H1 (cell line): Measurements from ENCODE around the gene MXRA8. TPM values are rescaled to one million over a fixed set of nuclear protein-coding genes. Genes with fewer than 3 reads are reported as not detected.
A peak's percentile ranks its signal among the peaks of the same experiment; 100 is the strongest.

Experiments
- CTCF ChIA-PET: fragments of 300-600 bp; sonication (Branson Sonifier 250); formaldehyde crosslinking; loops from one replicate; lab custom pipeline; 2021; ENCODE audit not compliant: partially characterized antibody; lab: Charles Lee
- POLR2A ChIA-PET: fragments of 300-600 bp; sonication (Branson Sonifier 250); formaldehyde crosslinking; loops from one replicate; lab custom pipeline; 2021; ENCODE audit warnings: inconsistent platforms; ENCODE audit not compliant: partially characterized antibody; lab: Charles Lee
- DNase-seq, 2 experiments: peaks; one replicate each; pipeline versions ENCODE4 v3.0.0 to v3.0.0-alpha.2; 2010 to 2022; ENCODE audit warnings: low spot score in 2 of 2, low read depth in 1 of 2, mixed read lengths in 1 of 2
- FAIRE-seq: peaks from 2 replicates; lab custom pipeline; 2011; peaks lifted over from hg19 to GRCh38; lab: Jason Lieb, UNC
- H2AFZ ChIP-seq: 2 replicates; pipeline ENCODE4 v1.8.1; 2012; ENCODE audit warnings: low read length, inconsistent platforms
- H2AK5ac ChIP-seq: 2 replicates; pipeline ENCODE4 v1.6.1; 2013; ENCODE audit warnings: low read depth, low read length
- H2BK120ac ChIP-seq: replicated peaks from 2 replicates; pipeline ENCODE3; 2013; ENCODE audit warnings: low read depth, low read length, inconsistent platforms
- H2BK12ac ChIP-seq: 2 replicates; pipeline ENCODE4 v1.6.1; 2013; ENCODE audit warnings: low read depth, low read length
- H2BK15ac ChIP-seq: 2 replicates; pipeline ENCODE4 v1.6.1; 2013; ENCODE audit warnings: low read length
- H2BK20ac ChIP-seq: 2 replicates; pipeline ENCODE4 v1.6.1; 2013; ENCODE audit warnings: low read length
- H2BK5ac ChIP-seq: 2 replicates; pipeline ENCODE4 v1.6.1; 2013; ENCODE audit warnings: low read depth, low read length
- H3K14ac ChIP-seq: 2 replicates; pipeline ENCODE4 v1.6.1; 2013; ENCODE audit warnings: inconsistent platforms; ENCODE audit not compliant: insufficient read length
- H3K18ac ChIP-seq: 2 replicates; pipeline ENCODE4 v1.6.1; 2013; ENCODE audit warnings: low read length; ENCODE audit errors: extremely low read depth
- H3K23ac ChIP-seq: 2 replicates; pipeline ENCODE4 v1.6.1; 2013; ENCODE audit warnings: inconsistent platforms; ENCODE audit not compliant: insufficient read length
- H3K23me2 ChIP-seq: 2 replicates; pipeline ENCODE4 v1.6.1; 2013; ENCODE audit warnings: low read depth, low read length
- H3K27ac ChIP-seq: 2 replicates; pipeline ENCODE4 v1.6.1; 2011; ENCODE audit warnings: low read depth, low read length, inconsistent platforms
- H3K27me3 ChIP-seq, 4 experiments: replicated peaks in 1 of 4; 1 replicate in 1 of 4; 2 replicates in 3 of 4; pipeline versions ENCODE4 v1.6.1 to v1.8.1; 2011 to 2013; ENCODE audit warnings: low read length in 3 of 4, mild to moderate bottlenecking in 3 of 4, inconsistent platforms in 2 of 4, mixed read lengths in 2 of 4, moderate library complexity in 1 of 4; ENCODE audit not compliant: control insufficient read depth in 3 of 4, insufficient read depth in 3 of 4; ENCODE audit errors: extremely low read depth in 1 of 4
- H3K36me3 ChIP-seq, 4 experiments: 2 replicates each; pipeline versions ENCODE4 v1.6.1 to v1.8.1; 2011 to 2013; ENCODE audit warnings: mild to moderate bottlenecking in 4 of 4, low read length in 3 of 4, moderate library complexity in 2 of 4, control low read depth in 1 of 4, inconsistent platforms in 1 of 4; ENCODE audit not compliant: insufficient read depth in 4 of 4, control insufficient read depth in 2 of 4
- H3K4ac ChIP-seq: replicated peaks from 2 replicates; pipeline ENCODE3; 2013; ENCODE audit warnings: low read length, low read depth, mixed read lengths, inconsistent platforms; ENCODE audit not compliant: insufficient read length
- H3K4me1 ChIP-seq, 4 experiments: replicated peaks in 1 of 4; 1 replicate in 1 of 4; 2 replicates in 3 of 4; pipeline versions ENCODE4 v1.6.1 to v1.8.1; 2011 to 2013; ENCODE audit warnings: low read length in 3 of 4, inconsistent platforms in 2 of 4, mixed read lengths in 1 of 4; ENCODE audit not compliant: insufficient read depth in 4 of 4, control insufficient read depth in 3 of 4
- H3K4me2 ChIP-seq, 2 experiments: 2 replicates each; pipeline versions ENCODE4 v1.6.1 to v1.8.1; 2011 to 2013; ENCODE audit warnings: low read depth in 2 of 2, low read length in 2 of 2, control low read depth in 1 of 2, inconsistent platforms in 1 of 2, mild to moderate bottlenecking in 1 of 2; ENCODE audit not compliant: insufficient read depth in 1 of 2
- H3K4me3 ChIP-seq, 4 experiments: fragments of 200-600, 300-600 bp in 1 of 4; sonication (generic), shearing (Covaris generic), sonication (Bioruptor Twin) in 1 of 4; 2 replicates each; pipeline versions ENCODE4 v1.5.1 to v1.8.1; 2011 to 2016; ENCODE audit warnings: low read length in 4 of 4, low read depth in 3 of 4, control low read depth in 2 of 4, inconsistent platforms in 2 of 4, mild to moderate bottlenecking in 2 of 4, mixed read lengths in 1 of 4, moderate library complexity in 1 of 4; ENCODE audit not compliant: insufficient read depth in 2 of 4; ENCODE audit errors: extremely low read depth in 1 of 4
- H3K56ac ChIP-seq: replicated peaks from 2 replicates; pipeline ENCODE3; 2013; ENCODE audit warnings: low read depth, mild to moderate bottlenecking, mixed read lengths, low read length, inconsistent platforms; ENCODE audit not compliant: insufficient read length
- H3K79me1 ChIP-seq: 2 replicates; pipeline ENCODE4 v1.6.1; 2013; ENCODE audit warnings: low read depth, low read length, control low read depth
- H3K79me2 ChIP-seq, 2 experiments: 2 replicates each; pipeline versions ENCODE4 v1.6.1 to v1.8.1; 2012 to 2013; ENCODE audit warnings: low read length in 2 of 2, mild to moderate bottlenecking in 2 of 2, inconsistent platforms in 1 of 2; ENCODE audit not compliant: insufficient read depth in 2 of 2, control insufficient read depth in 1 of 2
- H3K9ac ChIP-seq, 4 experiments: replicated peaks in 1 of 4; 1 replicate in 1 of 4; 2 replicates in 3 of 4; pipeline versions ENCODE4 v1.6.1 to v1.8.1; 2011 to 2013; ENCODE audit warnings: low read depth in 3 of 4, low read length in 3 of 4, control low read depth in 2 of 4, mild to moderate bottlenecking in 2 of 4, moderate library complexity in 2 of 4, inconsistent platforms in 1 of 4; ENCODE audit errors: extremely low read depth in 1 of 4
- H3K9me3 ChIP-seq, 2 experiments: 2 replicates each; pipeline versions ENCODE4 v1.6.1 to v1.8.1; 2012 to 2013; ENCODE audit warnings: mild to moderate bottlenecking in 2 of 2, moderate library complexity in 2 of 2, control low read depth in 1 of 2, inconsistent platforms in 1 of 2, low read depth in 1 of 2, low read length in 1 of 2, mixed read lengths in 1 of 2; ENCODE audit not compliant: insufficient read depth in 2 of 2
- H4K20me1 ChIP-seq, 2 experiments: replicated peaks in 1 of 2; 2 replicates each; pipeline versions ENCODE3 to v1.8.1; 2011 to 2013; ENCODE audit warnings: inconsistent platforms in 2 of 2, low read length in 2 of 2, mild to moderate bottlenecking in 1 of 2; ENCODE audit not compliant: insufficient read depth in 2 of 2, control insufficient read depth in 1 of 2
- H4K5ac ChIP-seq: 2 replicates; pipeline ENCODE4 v1.6.1; 2013; ENCODE audit warnings: low read length, low read depth, mixed read lengths, inconsistent platforms; ENCODE audit not compliant: insufficient read length
- H4K8ac ChIP-seq: 2 replicates; pipeline ENCODE4 v1.8.0; 2013; ENCODE audit warnings: mild to moderate bottlenecking, moderate library complexity, low read length, inconsistent platforms; ENCODE audit not compliant: insufficient read depth; ENCODE audit errors: extremely low read depth
- H4K91ac ChIP-seq: replicated peaks from 2 replicates; pipeline ENCODE3; 2013; ENCODE audit warnings: low read length, mixed read lengths, inconsistent platforms; ENCODE audit not compliant: insufficient read length
- BRCA1 ChIP-seq: IDR thresholded peaks from 2 replicates; pipeline ENCODE4 v1.6.1; 2012; ENCODE audit warnings: low read depth, low read length, improper control_type of control experiment
- CBX5 ChIP-seq: fragments of 300-800, 300-1000 bp; sonication (generic); IDR thresholded peaks from 2 replicates; pipeline ENCODE4 v1.7.1; 2016; ENCODE audit warnings: antibody characterized with exemption, low read length, low read depth
- JUN ChIP-seq: IDR thresholded peaks from 2 replicates; pipeline ENCODE4 v1.6.1; 2011; ENCODE audit warnings: low read depth, mild to moderate bottlenecking, improper control_type of control experiment, low read length
- JUND ChIP-seq: IDR thresholded peaks from 2 replicates; pipeline ENCODE4 v1.6.1; 2011; ENCODE audit warnings: mild to moderate bottlenecking, improper control_type of control experiment, low read length
- KDM1A ChIP-seq: fragments of 200-600, 300-600 bp; sonication (generic); IDR thresholded peaks from 2 replicates; pipeline ENCODE4 v1.7.1; 2016; ENCODE audit warnings: mild to moderate bottlenecking, low read length, borderline replicate concordance
- KDM5A ChIP-seq: fragments of 200-600 bp; IDR thresholded peaks from 2 replicates; pipeline ENCODE4 v1.7.1; 2012; ENCODE audit warnings: mild to moderate bottlenecking, low read length, inconsistent platforms, mixed read lengths
- MAFK ChIP-seq: IDR thresholded peaks from 2 replicates; pipeline ENCODE4 v1.6.1; 2012; ENCODE audit warnings: low read depth, mild to moderate bottlenecking, improper control_type of control experiment, low read length
- NRF1 ChIP-seq: IDR thresholded peaks from 2 replicates; pipeline ENCODE4 v1.6.1; 2011; ENCODE audit warnings: mild to moderate bottlenecking, low read depth, low read length, improper control_type of control experiment
- RBBP5 ChIP-seq: IDR thresholded peaks from 2 replicates; pipeline ENCODE4 v1.7.1; 2012; ENCODE audit warnings: low read depth, mild to moderate bottlenecking, inconsistent platforms, low read length, moderate library complexity, borderline replicate concordance
- RXRA ChIP-seq: IDR thresholded peaks from 2 replicates; pipeline ENCODE4 v1.6.1; 2011; ENCODE audit warnings: low read depth, mild to moderate bottlenecking, low read length, moderate library complexity; ENCODE audit not compliant: insufficient read depth
- SIX5 ChIP-seq: IDR thresholded peaks from 2 replicates; pipeline ENCODE4 v1.6.1; 2011; ENCODE audit warnings: mild to moderate bottlenecking, low read depth, low read length
- WGBS, 2 experiments: shearing (Covaris generic) in 1 of 2; methylation state at CpG; one replicate each; pipeline versions ENCODE4 v1.1.6 to v1.1.7; 2013 to 2015; ENCODE audit warnings: low lambda C conversion rate in 2 of 2, mixed read lengths in 2 of 2, inconsistent platforms in 1 of 2, low coverage in 1 of 2, missing lambda C conversion rate in 1 of 2; ENCODE audit not compliant: insufficient replicate concordance in 2 of 2, insufficient coverage in 1 of 2, insufficient read length in 1 of 2; ENCODE audit errors: extremely low coverage in 1 of 2, missing lambda C conversion rate in 1 of 2; 5-methylcytosine and 5-hydroxymethylcytosine counted together
- polyA plus RNA-seq, 7 experiments: library from polyadenylated mRNA; depleted of rRNA in 3 of 7; stranded (reverse) in 5 of 7; unstranded in 2 of 7; fragments of >200 nt in 5 of 7; fragments of 200-250 nt in 2 of 7; gene quantifications; 1 replicate in 5 of 7; 2 replicates in 1 of 7; 4 replicates in 1 of 7; pipeline versions ENCODE4 v1.2.1 to v1.2.3, GENCODE V29; 2011 to 2013; ENCODE audit warnings: missing spikeins in 2 of 7, mixed read lengths in 2 of 7
- total RNA-seq: library from RNA; stranded (reverse); fragmentation: NEBNext Ultra II Directional; extraction: Animal tissue kit (Norgen Biotek cat#: 25700); gene quantifications from 2 replicates; pipeline ENCODE4 v1.2.1, GENCODE V29; 2021
- TF ChIP-seq, protein P1 (sequence below): IDR thresholded peaks from 2 replicates; pipeline ENCODE4 v1.6.1; 2012; ENCODE audit warnings: low read length, inconsistent platforms

MXRA8 gene
- total and polyA plus RNA-seq, 2 of the 8 experiments (the other 6 are each of a cell fraction or from before 2014, with no cell fraction given): 10.5 to 17.2 TPM

DNA sequence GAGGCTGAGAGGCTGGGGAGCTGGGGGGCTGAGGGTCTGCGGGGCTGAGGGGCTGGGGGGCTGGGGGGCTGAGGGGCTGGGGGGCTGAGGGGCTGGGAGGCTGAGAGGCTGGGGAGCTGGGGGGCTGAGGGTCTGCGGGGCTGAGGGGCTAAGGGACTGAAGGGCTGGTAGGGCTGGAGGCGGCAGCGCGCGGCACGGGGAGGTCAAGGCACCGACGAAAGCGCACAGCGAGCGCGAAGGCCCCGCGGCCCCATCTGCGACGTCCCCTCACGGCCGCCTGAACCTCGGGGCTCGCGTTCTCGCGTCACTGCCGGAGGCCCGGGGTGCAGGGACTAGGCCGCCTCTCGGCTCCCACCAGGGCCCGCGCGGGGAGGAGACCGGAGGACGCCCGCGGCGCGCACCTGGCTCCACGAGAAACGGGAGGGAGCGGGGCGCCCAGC lies 34.3 kb downstream of the MXRA8 start:
- no CpG with 5 or more reads among the region's 41 CpGs for WGBS, 2 experiments
- Histone ChIP-seq H3K36me3 (peaks cover 0 to 11% (median 5%) of the 10 kb centered on the region in 4 experiments; a peak in 6 of 8 replicates), H3K9ac (peak overlapping the region in 3 of 4 experiments; percentile 71 to 93 (median 83); a peak in 5 of 7 replicates), H3K4ac (peak overlapping the region; percentile 69), H3K27me3 (no peaks in the 10 kb centered on the region), H3K23ac (no peak overlapping the region), H3K18ac (no peak overlapping the region), H3K79me1 (peaks cover 34% of the 10 kb centered on the region), H3K23me2 (peaks cover 7% of the 10 kb centered on the region; the same call in 1 of the 2 replicates), H3K4me3 (peak overlapping the region; percentile 60 to 100 (median 82)), H3K4me1 (peaks cover 0 to 13% (median 3%) of the 10 kb centered on the region in 4 experiments; a peak in 5 of 7 replicates), H4K91ac (peak overlapping the region; percentile 85), H4K5ac (peak overlapping the region; percentile 21), H2BK120ac (no peak overlapping the region), H3K14ac (no peak overlapping the region), H3K79me2 (peaks cover 12 to 53% of the 10 kb centered on the region in 2 experiments; a peak in 3 of 4 replicates), H2BK20ac (no peak overlapping the region), H2AFZ (no peak overlapping the region), H2BK15ac (no peak overlapping the region), H3K27ac (peak overlapping the region; percentile 55; the same call in 1 of the 2 replicates), H2BK12ac (no peak overlapping the region), H3K9me3 (no peaks in the 10 kb centered on the region), H4K8ac (peak overlapping the region; percentile 95), H3K4me2 (peak overlapping the region; percentile 41 to 76; a peak in 3 of 4 replicates), H3K56ac (peak overlapping the region; percentile 30), H2BK5ac (no peak overlapping the region), H2AK5ac (no peak overlapping the region), H4K20me1 (peaks cover 25 to 39% of the 10 kb centered on the region in 2 experiments)
- DNase-seq (no peak), FAIRE-seq (no peak)
- ChIA-PET CTCF (interaction anchor here (0.6 kb wide), 1 partner anchor 51 kb away, joined by 3 read pairs; no protein-coding TSS in a partner anchor), POLR2A (interaction anchor here (1.0 to 3.4 kb wide), 3 partner anchors 11 to 15 kb away, joined by 3 to 21 read pairs (median 7); no protein-coding TSS in a partner anchor)
- peak; percentile 36; the same call in 1 of the 2 replicates for TF ChIP-seq RBBP5
- TF ChIP-seq RXRA: no peak
- TF ChIP-seq, protein P1, sequence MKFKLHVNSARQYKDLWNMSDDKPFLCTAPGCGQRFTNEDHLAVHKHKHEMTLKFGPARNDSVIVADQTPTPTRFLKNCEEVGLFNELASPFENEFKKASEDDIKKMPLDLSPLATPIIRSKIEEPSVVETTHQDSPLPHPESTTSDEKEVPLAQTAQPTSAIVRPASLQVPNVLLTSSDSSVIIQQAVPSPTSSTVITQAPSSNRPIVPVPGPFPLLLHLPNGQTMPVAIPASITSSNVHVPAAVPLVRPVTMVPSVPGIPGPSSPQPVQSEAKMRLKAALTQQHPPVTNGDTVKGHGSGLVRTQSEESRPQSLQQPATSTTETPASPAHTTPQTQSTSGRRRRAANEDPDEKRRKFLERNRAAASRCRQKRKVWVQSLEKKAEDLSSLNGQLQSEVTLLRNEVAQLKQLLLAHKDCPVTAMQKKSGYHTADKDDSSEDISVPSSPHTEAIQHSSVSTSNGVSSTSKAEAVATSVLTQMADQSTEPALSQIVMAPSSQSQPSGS: no peak
- TF ChIP-seq KDM1A: no peak
- no peak for TF ChIP-seq CBX5
- TF ChIP-seq MAFK: no peak
- no peak for TF ChIP-seq NRF1
- TF ChIP-seq BRCA1: no peak
- TF ChIP-seq SIX5: no peak
- no peak for TF ChIP-seq JUND
- TF ChIP-seq JUN: no peak
- TF ChIP-seq KDM5A: peak; percentile 58; the same call in 1 of the 2 replicates
